ENCODE data around the gene COQ8B.

DNA sequence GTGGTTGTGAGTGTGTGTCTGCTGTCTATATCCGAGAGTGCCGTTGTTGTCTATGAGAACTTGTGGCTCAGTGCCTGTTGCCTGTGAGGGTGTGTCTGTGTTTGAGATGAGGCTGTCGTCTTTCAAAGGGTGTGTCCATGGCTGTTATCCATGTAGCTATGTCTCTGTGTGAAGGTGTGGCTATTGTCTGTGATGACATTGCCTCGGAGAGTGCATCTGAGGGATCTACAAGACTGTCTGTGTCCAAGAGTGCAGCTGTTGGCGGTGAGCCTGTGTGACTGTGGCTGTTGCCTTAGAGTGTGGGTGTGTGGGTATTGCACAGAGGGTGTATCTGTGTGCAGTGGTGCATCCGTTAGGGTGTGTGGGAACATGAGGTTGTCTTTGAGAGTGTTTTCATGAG is 31.1 kb downstream of the COQ8B start:
- TF ChIP-seq, protein P1, sequence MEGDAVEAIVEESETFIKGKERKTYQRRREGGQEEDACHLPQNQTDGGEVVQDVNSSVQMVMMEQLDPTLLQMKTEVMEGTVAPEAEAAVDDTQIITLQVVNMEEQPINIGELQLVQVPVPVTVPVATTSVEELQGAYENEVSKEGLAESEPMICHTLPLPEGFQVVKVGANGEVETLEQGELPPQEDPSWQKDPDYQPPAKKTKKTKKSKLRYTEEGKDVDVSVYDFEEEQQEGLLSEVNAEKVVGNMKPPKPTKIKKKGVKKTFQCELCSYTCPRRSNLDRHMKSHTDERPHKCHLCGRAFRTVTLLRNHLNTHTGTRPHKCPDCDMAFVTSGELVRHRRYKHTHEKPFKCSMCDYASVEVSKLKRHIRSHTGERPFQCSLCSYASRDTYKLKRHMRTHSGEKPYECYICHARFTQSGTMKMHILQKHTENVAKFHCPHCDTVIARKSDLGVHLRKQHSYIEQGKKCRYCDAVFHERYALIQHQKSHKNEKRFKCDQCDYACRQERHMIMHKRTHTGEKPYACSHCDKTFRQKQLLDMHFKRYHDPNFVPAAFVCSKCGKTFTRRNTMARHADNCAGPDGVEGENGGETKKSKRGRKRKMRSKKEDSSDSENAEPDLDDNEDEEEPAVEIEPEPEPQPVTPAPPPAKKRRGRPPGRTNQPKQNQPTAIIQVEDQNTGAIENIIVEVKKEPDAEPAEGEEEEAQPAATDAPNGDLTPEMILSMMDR (optimal IDR thresholded peaks at IDR 0.05 in 1 of 3, IDR thresholded peaks at IDR 0.05 in 1 of 3, conservative IDR thresholded peaks at IDR 0.05 in 1 of 3; ENCODE audit: extremely low read depth in 1 of 3, insufficient read depth in 2 of 3, low read length in 3 of 3), result no peak
- no peak for TF ChIP-seq EZH2 (IDR thresholded peaks at IDR 0.05; ENCODE audit: low read length)

Data from keratinocyte (primary cell).